HG02870 (cell line): Measurements from ENCODE around the gene PLA2G10.
"Not testable (repeated sequence)": the region's sequence is repeated elsewhere in the genome, so short reads cannot be mapped to it uniquely, and the experiment has no call there.

ENCODE experiments used
- ATAC-seq: cut with Tn5 transposase; IDR thresholded peaks from one replicate; pipeline ENCODE4 v1.9.1; 2021; ENCODE audit warnings: mild to moderate bottlenecking, moderate library complexity; ENCODE audit not compliant: unreplicated experiment

The PLA2G10 gene

GRCh38 chr16:14667347-14668266 lies 26.5 kb downstream of the PLA2G10 start:
- no peak for ATAC-seq

- ATAC-seq = peak; percentile 94
These were observed 36.0 kb downstream of the PLA2G10 start for GRCh38 chr16:14658063-14658462.

GRCh38 chr16:14652726-14653125 lies 41.4 kb downstream of the PLA2G10 start:
- no peak for ATAC-seq

GRCh38 chr16:14650629-14651028 lies 43.5 kb downstream of the PLA2G10 start:
- ATAC-seq = no peak

- no peak for ATAC-seq
These were observed 44.3 kb downstream of the PLA2G10 start for GRCh38 chr16:14649816-14650215.

- ATAC-seq = no peak
These were observed 52.2 kb downstream of the PLA2G10 start for GRCh38 chr16:14641926-14642325.

GRCh38 chr16:14641206-14641605 lies 52.9 kb downstream of the PLA2G10 start:
- no peak for ATAC-seq

- ATAC-seq = no peak
These were observed 53.6 kb downstream of the PLA2G10 start for GRCh38 chr16:14640538-14640937.

- not testable (repeated sequence) for ATAC-seq
These were observed 57.2 kb downstream of the PLA2G10 start for GRCh38 chr16:14636951-14637240.

- ATAC-seq = not testable (repeated sequence)
These were observed 57.7 kb downstream of the PLA2G10 start for GRCh38 chr16:14636179-14636950.

GRCh38 chr16:14635395-14636165 lies 58.5 kb downstream of the PLA2G10 start:
- no peak for ATAC-seq

- no peak for ATAC-seq
These were observed 59.8 kb downstream of the PLA2G10 start for GRCh38 chr16:14634389-14634725.

GRCh38 chr16:14632693-14633569 lies 61.2 kb downstream of the PLA2G10 start, which contains the start of gene BFAR:
BFAR (plus strand) TSS chr16:14632951; CDS start chr16:14644347, 11,396 bp downstream.
- ATAC-seq = peak; percentile 73

GRCh38 chr16:14630620-14631330 lies 63.3 kb downstream of the PLA2G10 start:
- ATAC-seq = not testable (repeated sequence)

GRCh38 chr16:14629919-14630619 lies 64.0 kb downstream of the PLA2G10 start, which contains the start of gene PARN:
PARN (minus strand) TSS chr16:14630260; CDS start chr16:14630125, 135 bp downstream.
- ATAC-seq = peak; percentile 39

GRCh38 chr16:14629612-14629918 lies 64.5 kb downstream of the PLA2G10 start:
- ATAC-seq = peak; percentile 2

GRCh38 chr16:14628806-14629611 lies 65.1 kb downstream of the PLA2G10 start:
- ATAC-seq = no peak

- no peak for ATAC-seq
These were observed 67.0 kb downstream of the PLA2G10 start for GRCh38 chr16:14627078-14627477.
